NCI-H2171 treated with DMSO at 0.1 percent for 48 hours (cell line): ENCODE measurements around the gene CST6.
"Not testable (repeated sequence)": the region's sequence is repeated elsewhere in the genome, so short reads cannot be mapped to it uniquely, and the experiment has no call there.

Experiments used
- DNase-seq: peaks from one replicate; lab custom pipeline; 2025; lab: John Stamatoyannopoulos, UW

Gene CST6

GRCh38 chr11:65983589-65983987 lies 28.2 kb upstream of the CST6 start:
- no peak for DNase-seq

DNA sequence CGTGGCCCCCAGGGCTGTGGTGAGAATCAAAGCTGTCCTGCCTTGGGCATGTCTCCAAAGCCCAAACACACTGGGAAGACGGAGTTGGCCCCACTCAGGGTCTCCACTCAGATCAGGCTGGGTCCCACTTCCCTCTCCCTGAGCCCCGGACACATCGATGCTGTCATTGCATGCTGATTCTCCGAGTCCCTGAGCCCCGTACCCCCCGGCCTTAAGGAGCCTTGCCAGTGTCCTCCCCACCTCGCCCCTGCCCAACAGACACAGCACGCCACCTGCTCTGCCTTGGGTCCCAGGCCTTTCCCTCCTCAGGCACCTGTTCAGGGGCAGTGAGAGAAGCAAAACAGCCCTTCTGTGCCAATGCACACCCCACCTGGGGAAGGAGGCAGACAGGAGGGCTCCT lies 24.5 kb upstream of the CST6 start:
- DNase-seq: peak; percentile 10

- peak; percentile 96 for DNase-seq
These were observed 22.8 kb upstream of the CST6 start for GRCh38 chr11:65988791-65989592.

- DNase-seq: peak; percentile 49
These were observed 19.8 kb upstream of the CST6 start for GRCh38 chr11:65992056-65992455.

DNA sequence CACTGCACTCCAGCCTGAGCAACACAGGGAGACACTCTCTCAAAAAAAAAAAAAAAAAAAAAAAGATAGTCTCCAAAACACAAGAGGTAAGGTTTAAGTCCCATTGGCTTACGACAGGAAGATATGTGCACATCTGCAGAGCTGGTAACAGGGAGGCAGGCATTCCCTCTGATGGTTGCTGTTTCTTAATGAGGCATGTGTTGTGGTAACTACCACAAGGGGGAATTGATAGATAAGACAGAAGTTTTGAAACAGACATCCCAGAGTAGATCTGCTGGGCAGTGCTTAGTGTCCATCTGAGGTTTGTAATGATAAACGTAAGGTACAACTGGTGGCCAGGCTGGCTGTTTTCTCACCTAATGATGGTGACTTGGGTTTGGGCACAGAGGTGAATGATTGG lies 14.5 kb upstream of the CST6 start:
- DNase-seq: no peak

- DNase-seq: peak; percentile 100
These were observed 9.7 kb upstream of the CST6 start, which contains the start of the genes BANF1 and EIF1AD for GRCh38 chr11:66001942-66002647. BANF1 (plus strand) TSS chr11:66002503; CDS start chr11:66003251, 748 bp downstream. EIF1AD (minus strand) TSS chr11:66002157; CDS start chr11:66000389, 1,768 bp downstream.

DNA sequence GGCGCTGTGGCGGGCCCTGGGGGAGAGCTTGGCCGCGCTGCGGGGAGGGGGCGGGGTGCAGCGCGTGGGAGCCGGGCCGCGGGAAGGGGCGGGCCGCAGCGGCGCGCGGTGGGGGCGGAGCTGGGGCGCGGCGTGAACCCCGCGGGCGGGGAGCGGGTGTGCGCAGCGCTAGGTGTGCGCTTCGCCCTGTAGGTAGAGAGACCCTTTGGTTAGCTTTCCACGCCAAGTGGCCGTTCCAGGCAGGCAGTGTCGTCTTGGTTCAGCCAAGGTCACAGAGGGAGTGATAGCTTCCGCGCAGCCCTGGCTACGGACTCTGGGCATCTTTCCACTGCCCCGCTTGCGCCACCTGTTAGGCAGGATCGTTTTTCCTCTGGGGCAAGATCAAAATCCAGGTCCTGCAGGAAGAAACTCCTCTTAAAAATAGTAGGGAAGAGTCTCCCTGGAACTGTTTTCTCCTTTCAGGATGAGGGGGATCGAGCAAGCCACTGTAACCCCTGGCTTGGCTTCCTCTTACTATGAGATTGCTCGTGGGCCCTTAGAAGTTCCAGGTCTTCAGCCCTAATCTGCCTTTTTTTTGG lies 9.1 kb upstream of the CST6 start:
- no peak for DNase-seq

DNA sequence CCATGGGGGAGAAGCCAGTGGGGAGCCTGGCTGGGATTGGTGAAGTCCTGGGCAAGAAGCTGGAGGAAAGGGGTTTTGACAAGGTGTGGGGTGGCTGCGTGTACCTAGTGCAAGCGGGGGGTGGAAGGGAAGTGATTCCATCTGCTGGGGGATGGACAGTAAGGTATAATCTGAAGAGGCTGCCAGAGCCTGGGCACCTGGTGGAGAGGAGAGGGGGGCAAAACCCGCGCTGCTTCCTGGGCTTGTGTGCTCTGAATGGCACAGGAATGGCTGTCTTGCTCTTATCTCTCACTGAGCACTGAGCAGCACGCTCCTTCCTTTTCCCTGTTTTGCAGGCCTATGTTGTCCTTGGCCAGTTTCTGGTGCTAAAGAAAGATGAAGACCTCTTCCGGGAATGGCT lies 8.5 kb upstream of the CST6 start:
- DNase-seq: no peak

- no peak for DNase-seq
These were observed 7.6 kb upstream of the CST6 start for GRCh38 chr11:66004186-66004585.

- no peak for DNase-seq
These were observed 5.5 kb upstream of the CST6 start for GRCh38 chr11:66006134-66006890.

DNA sequence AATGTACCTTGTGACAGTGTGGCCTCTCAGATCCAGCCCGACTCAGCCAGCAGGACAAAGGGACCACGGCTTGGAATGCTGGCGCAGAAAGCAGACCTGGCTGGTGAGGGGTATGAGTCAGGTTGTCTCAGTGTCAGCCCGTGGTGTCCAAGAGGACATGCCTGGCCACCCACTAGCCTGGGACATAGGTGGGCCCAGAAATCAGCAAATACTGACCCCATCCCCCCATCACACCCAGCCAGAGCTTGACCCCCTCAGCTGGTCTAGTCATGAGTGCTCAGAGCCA lies 5.0 kb upstream of the CST6 start:
- no peak for DNase-seq

GRCh38 chr11:66007201-66007634 lies 4.6 kb upstream of the CST6 start:
- no peak for DNase-seq

- DNase-seq: no peak
These were observed 3.7 kb upstream of the CST6 start for GRCh38 chr11:66008095-66008467.

DNA sequence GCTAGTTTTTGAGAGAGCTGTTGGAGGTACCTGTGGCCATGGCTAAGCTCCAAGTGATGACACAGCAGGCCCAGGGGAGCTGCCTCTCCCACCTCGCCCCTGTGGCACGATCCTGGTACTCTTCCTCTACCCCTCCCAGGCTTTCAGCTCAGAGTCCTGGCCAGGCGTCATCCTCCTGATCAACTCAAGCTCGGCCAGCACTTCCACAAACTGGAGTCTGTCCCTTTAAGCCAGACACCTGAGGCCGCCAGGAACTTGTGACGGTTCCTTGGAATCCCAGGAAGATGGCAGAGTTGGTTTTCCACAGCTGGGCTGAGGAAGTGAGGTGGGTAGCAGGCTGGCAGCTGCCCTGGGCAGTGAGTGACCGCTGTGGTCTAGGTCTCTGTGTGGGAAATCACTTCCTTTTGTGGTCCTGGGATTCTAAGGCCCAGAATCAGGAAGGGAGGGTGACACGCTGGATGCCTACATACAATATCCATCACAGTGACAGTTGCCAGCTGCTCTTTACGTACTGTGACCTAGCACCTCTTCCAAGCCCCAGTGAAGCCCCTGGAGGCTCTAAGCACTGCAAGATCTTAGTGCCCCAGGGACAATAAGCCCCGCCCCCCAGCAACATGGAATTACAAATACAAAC lies 3.2 kb upstream of the CST6 start:
- DNase-seq: peak; percentile 45

DNA sequence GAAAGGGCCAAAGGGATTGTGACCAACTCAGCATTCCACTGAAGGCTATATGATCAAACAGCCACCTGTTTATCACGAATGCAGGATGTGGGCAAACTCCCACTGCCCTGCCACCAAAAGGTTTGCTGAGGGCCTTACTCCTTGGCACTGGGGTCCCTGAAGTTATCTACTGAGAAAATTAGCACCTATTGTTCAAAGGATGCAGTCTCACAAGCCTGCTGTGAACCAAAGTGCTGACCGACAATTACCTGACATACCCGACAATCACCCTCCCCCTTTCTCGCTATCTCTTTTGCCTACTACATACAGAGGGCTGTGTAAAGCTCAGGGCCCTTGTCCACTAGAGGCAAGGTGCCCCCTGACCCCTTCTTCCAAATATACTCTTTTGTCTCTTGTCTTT lies 1.8 kb upstream of the CST6 start:
- not testable (repeated sequence) for DNase-seq

DNA sequence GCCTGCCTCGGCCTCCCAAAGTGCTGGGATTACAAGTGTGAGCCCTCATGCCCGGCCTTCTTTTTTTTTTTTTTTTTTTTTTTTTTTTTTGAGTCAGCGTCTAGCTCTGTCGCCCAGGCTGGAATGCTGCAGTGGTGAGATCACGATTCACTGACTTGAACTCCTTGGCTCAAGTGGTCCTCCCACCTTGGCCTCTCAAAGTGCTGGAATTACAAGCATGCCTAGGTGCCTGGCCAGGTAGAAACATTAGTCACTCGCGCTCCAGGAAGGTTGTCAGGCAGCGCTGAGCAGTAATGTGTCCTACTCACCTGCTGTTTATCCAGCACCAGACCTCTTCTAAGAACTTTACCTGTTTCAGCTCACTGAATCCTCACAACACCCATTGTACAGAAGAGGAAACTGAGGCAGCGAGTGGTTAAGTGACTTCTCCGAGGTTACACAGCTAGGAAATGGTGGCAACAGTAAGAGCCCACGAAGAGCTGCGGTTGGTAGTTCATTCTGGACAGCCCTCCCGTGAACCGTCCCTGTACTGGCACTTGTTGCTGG lies 496 bp upstream of the CST6 start:
- DNase-seq: no peak

- DNase-seq: no peak
These were observed 650 bp downstream of the CST6 start for GRCh38 chr11:66012371-66012945.

DNA sequence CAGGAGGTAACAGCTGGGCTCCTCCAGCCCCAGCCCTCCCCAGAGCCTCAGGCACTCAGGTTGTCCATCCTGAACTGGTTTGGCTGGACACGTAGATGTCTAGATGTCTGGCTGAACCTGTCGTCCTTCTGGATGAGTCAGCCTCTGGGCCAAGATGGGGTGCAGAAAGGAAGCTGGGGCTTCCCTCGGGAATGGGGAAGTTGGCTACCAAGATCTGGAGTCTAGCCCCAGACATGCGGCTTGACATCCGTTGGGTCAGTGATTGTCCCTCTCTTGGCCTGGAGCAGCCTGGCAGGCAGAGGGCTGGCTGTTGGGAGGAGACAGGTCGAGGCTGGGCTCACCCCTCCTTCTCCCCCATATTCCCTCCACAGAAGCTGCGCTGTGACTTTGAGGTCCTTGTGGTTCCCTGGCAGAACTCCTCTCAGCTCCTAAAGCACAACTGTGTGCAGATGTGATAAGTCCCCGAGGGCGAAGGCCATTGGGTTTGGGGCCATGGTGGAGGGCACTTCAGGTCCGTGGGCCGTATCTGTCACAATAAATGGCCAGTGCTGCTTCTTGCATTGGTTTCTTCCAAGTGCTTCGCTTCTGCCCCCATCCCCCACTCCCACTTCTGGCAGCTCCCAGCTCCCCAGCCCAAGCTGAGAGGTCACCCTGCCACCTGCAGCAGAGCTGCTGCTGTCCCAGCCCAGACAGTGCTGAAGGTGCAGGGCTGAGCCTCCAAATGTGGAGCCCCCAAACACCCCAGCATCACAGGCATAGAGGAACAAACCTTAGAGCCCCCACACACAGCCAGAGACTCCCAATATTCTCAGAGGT lies 1.3 kb downstream of the CST6 start:
- no peak for DNase-seq

DNA sequence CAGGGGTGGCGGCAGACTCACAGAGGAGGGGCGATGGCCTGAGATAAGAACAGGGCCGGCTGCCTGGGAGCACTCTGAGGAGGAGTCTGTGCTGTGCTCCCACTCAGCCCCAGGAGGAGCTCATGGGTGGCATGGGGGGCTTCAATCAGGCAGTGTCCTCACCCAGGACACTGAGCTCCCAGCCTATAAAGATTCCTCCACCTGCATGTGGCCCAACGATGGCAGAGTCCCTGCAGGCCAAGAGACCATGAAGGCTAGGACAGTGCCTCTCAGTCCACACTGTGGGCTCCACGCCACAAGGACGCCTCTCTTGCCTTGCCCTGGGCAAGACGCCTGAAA lies 1.9 kb downstream of the CST6 start:
- DNase-seq: no peak

- DNase-seq: no peak
These were observed 3.1 kb downstream of the CST6 start for GRCh38 chr11:66014804-66015453.
